ENCODE measurements around the gene CYP4F8.

Gene CYP4F8

GRCh38 chr19:15671891-15672579 lies 57.0 kb downstream of the CYP4F8 start:
- WGBS, 2 donors (ENCODE audit: extremely low coverage in 2 of 2, insufficient read length in 2 of 2, insufficient replicate concordance in 1 of 2) = no CpG with 5 or more reads among the region's 10 CpGs
- Histone ChIP-seq H2BK12ac (ENCODE audit: low read length) (no peak overlapping the region), H3K14ac (ENCODE audit: low read length) (no peak overlapping the region), H2BK5ac (ENCODE audit: low read length) (no peak overlapping the region), H3K4me3 (ENCODE audit: low read length in 2 of 2) (no peak overlapping the region), H3K4ac (ENCODE audit: low read length) (no peak overlapping the region), H3K36me3 (replicated peaks in 1 of 2; ENCODE audit: control insufficient read depth in 2 of 2, insufficient read depth in 2 of 2, low read length in 2 of 2) (no peaks in the 10 kb centered on the region), H4K91ac (ENCODE audit: low read depth, low read length, poor library complexity) (no peak overlapping the region), H3K4me1 (ENCODE audit: control insufficient read depth in 2 of 2, insufficient read depth in 1 of 2, low read depth in 1 of 2, low read length in 2 of 2) (no peaks in the 10 kb centered on the region), H3K18ac (ENCODE audit: low read length) (no peak overlapping the region), H3K27me3 (ENCODE audit: control insufficient read depth in 3 of 3, insufficient read depth in 3 of 3, low read depth in 1 of 3, low read length in 3 of 3) (no peaks in the 10 kb centered on the region), H3K23ac (ENCODE audit: low read depth, low read length, poor library complexity) (no peak overlapping the region), H4K8ac (ENCODE audit: low read depth, low read length) (no peak overlapping the region), H3K9me3 (replicated peaks in 1 of 2; ENCODE audit: control insufficient read depth in 2 of 2, insufficient read depth in 1 of 2, low read depth in 1 of 2, low read length in 2 of 2) (peaks cover 0 to 34% of the 10 kb centered on the region in 2 donors), H3K4me2 (ENCODE audit: insufficient read depth, low read length, poor library complexity, severe bottlenecking) (no peak overlapping the region), H2BK15ac (ENCODE audit: low read length) (no peak overlapping the region), H2BK120ac (ENCODE audit: low read depth, low read length) (no peak overlapping the region), H3K27ac (replicated peaks; ENCODE audit: low read length) (no peak overlapping the region), H3K9ac (ENCODE audit: low read depth, low read length, poor library complexity) (no peak overlapping the region), H2AK5ac (ENCODE audit: low read depth, low read length) (no peak overlapping the region), H2AFZ (ENCODE audit: low read length) (no peak overlapping the region), H3K79me1 (ENCODE audit: low read depth, low read length) (peaks cover 2% of the 10 kb centered on the region)
- no peak for DNase-seq (ENCODE audit: low spot score)

GRCh38 chr19:15672580-15673175 lies 57.7 kb downstream of the CYP4F8 start, which contains the start of gene CYP4F12:
Gene CYP4F12 (plus strand): TSS chr19:15673087. CDS start chr19:15673530, 443 bp downstream.
- H2BK15ac ChIP-seq (ENCODE audit: low read length) = no peak within 1 kb of the TSS
- no peak within 1 kb of the TSS for H3K4ac ChIP-seq (ENCODE audit: low read length)
- no peaks in the 10 kb centered on the region for H3K4me1 ChIP-seq (ENCODE audit: control insufficient read depth in 2 of 2, insufficient read depth in 1 of 2, low read depth in 1 of 2, low read length in 2 of 2)
- no peak within 1 kb of the TSS for H3K18ac ChIP-seq (ENCODE audit: low read length)
- no peak within 1 kb of the TSS for H3K9ac ChIP-seq (ENCODE audit: low read depth, low read length, poor library complexity)
- H2BK12ac ChIP-seq (ENCODE audit: low read length) = no peak within 1 kb of the TSS
- no peak within 1 kb of the TSS for H2AK5ac ChIP-seq (ENCODE audit: low read depth, low read length)
- H3K4me3 ChIP-seq (ENCODE audit: low read length in 2 of 2) = no peak within 1 kb of the TSS
- no peak within 1 kb of the TSS for H3K23ac ChIP-seq (ENCODE audit: low read depth, low read length, poor library complexity)
- peaks cover 2% of the 10 kb centered on the region for H3K79me1 ChIP-seq (ENCODE audit: low read depth, low read length)
- no peaks in the 10 kb centered on the region for H3K36me3 ChIP-seq (replicated peaks in 1 of 2; ENCODE audit: control insufficient read depth in 2 of 2, insufficient read depth in 2 of 2, low read length in 2 of 2)
- no peak within 1 kb of the TSS for H2AFZ ChIP-seq (ENCODE audit: low read length)
- H3K4me2 ChIP-seq (ENCODE audit: insufficient read depth, low read length, poor library complexity, severe bottlenecking) = no peak within 1 kb of the TSS
- H3K9me3 ChIP-seq (replicated peaks in 1 of 2; ENCODE audit: control insufficient read depth in 2 of 2, insufficient read depth in 1 of 2, low read depth in 1 of 2, low read length in 2 of 2) = peaks cover 0 to 34% of the 10 kb centered on the region in 2 donors
- no peak within 1 kb of the TSS for H4K91ac ChIP-seq (ENCODE audit: low read depth, low read length, poor library complexity)
- H4K8ac ChIP-seq (ENCODE audit: low read depth, low read length) = no peak within 1 kb of the TSS
- H3K27me3 ChIP-seq (ENCODE audit: control insufficient read depth in 3 of 3, insufficient read depth in 3 of 3, low read depth in 1 of 3, low read length in 3 of 3) = no peaks in the 10 kb centered on the region
- WGBS, 2 donors (ENCODE audit: extremely low coverage in 2 of 2, insufficient read length in 2 of 2, insufficient replicate concordance in 1 of 2) = no CpG with 5 or more reads among the region's 6 CpGs
- DNase-seq (ENCODE audit: low spot score) = no peak
- H3K14ac ChIP-seq (ENCODE audit: low read length) = no peak within 1 kb of the TSS
- H3K27ac ChIP-seq (replicated peaks; ENCODE audit: low read length) = no peak within 1 kb of the TSS
- no peak within 1 kb of the TSS for H2BK120ac ChIP-seq (ENCODE audit: low read depth, low read length)
- no peak within 1 kb of the TSS for H2BK5ac ChIP-seq (ENCODE audit: low read length)

- no peak overlapping the region for H2AK5ac ChIP-seq (ENCODE audit: low read depth, low read length)
- no peak overlapping the region for H3K4me2 ChIP-seq (ENCODE audit: insufficient read depth, low read length, poor library complexity, severe bottlenecking)
- peaks cover 2% of the 10 kb centered on the region for H3K79me1 ChIP-seq (ENCODE audit: low read depth, low read length)
- no peak overlapping the region for H3K27ac ChIP-seq (replicated peaks; ENCODE audit: low read length)
- no peaks in the 10 kb centered on the region for H3K36me3 ChIP-seq (replicated peaks in 1 of 2; ENCODE audit: control insufficient read depth in 2 of 2, insufficient read depth in 2 of 2, low read length in 2 of 2)
- no peak overlapping the region for H3K14ac ChIP-seq (ENCODE audit: low read length)
- no peaks in the 10 kb centered on the region for H3K4me1 ChIP-seq (ENCODE audit: control insufficient read depth in 2 of 2, insufficient read depth in 1 of 2, low read depth in 1 of 2, low read length in 2 of 2)
- H3K4me3 ChIP-seq (ENCODE audit: low read length in 2 of 2) = no peak overlapping the region
- no peak overlapping the region for H3K18ac ChIP-seq (ENCODE audit: low read length)
- H2BK120ac ChIP-seq (ENCODE audit: low read depth, low read length) = no peak overlapping the region
- H4K8ac ChIP-seq (ENCODE audit: low read depth, low read length) = no peak overlapping the region
- H3K23ac ChIP-seq (ENCODE audit: low read depth, low read length, poor library complexity) = no peak overlapping the region
- H4K91ac ChIP-seq (ENCODE audit: low read depth, low read length, poor library complexity) = no peak overlapping the region
- no peak for DNase-seq (ENCODE audit: low spot score)
- no peaks in the 10 kb centered on the region for H3K27me3 ChIP-seq (ENCODE audit: control insufficient read depth in 3 of 3, insufficient read depth in 3 of 3, low read depth in 1 of 3, low read length in 3 of 3)
- no peak overlapping the region for H2BK15ac ChIP-seq (ENCODE audit: low read length)
- H3K9ac ChIP-seq (ENCODE audit: low read depth, low read length, poor library complexity) = no peak overlapping the region
- no peak overlapping the region for H2AFZ ChIP-seq (ENCODE audit: low read length)
- no peak overlapping the region for H2BK5ac ChIP-seq (ENCODE audit: low read length)
- H2BK12ac ChIP-seq (ENCODE audit: low read length) = no peak overlapping the region
- peaks cover 0 to 36% of the 10 kb centered on the region in 2 donors for H3K9me3 ChIP-seq (replicated peaks in 1 of 2; ENCODE audit: control insufficient read depth in 2 of 2, insufficient read depth in 1 of 2, low read depth in 1 of 2, low read length in 2 of 2)
- no peak overlapping the region for H3K4ac ChIP-seq (ENCODE audit: low read length)
- WGBS, 2 donors (ENCODE audit: extremely low coverage in 2 of 2, insufficient read length in 2 of 2, insufficient replicate concordance in 1 of 2) = no CpG with 5 or more reads among the region's 9 CpGs
These were observed 58.2 kb downstream of the CYP4F8 start for GRCh38 chr19:15673176-15673654.

GRCh38 chr19:15675560-15675959 lies 60.5 kb downstream of the CYP4F8 start:
- DNase-seq (ENCODE audit: low spot score) = no peak

More at GRCh38 chr19:15675560-15675959, 60.5 kb downstream of the CYP4F8 start:
- Histone ChIP-seq H3K23ac (ENCODE audit: low read depth, low read length, poor library complexity) (no peak overlapping the region), H3K4me3 (ENCODE audit: low read length in 2 of 2) (no peak overlapping the region), H3K27ac (replicated peaks; ENCODE audit: low read length) (no peak overlapping the region), H2BK12ac (ENCODE audit: low read length) (no peak overlapping the region), H3K79me1 (ENCODE audit: low read depth, low read length) (peaks cover 3% of the 10 kb centered on the region), H2BK5ac (ENCODE audit: low read length) (no peak overlapping the region), H3K18ac (ENCODE audit: low read length) (no peak overlapping the region), H2AK5ac (ENCODE audit: low read depth, low read length) (no peak overlapping the region), H3K14ac (ENCODE audit: low read length) (no peak overlapping the region), H3K27me3 (ENCODE audit: control insufficient read depth in 3 of 3, insufficient read depth in 3 of 3, low read depth in 1 of 3, low read length in 3 of 3) (no peaks in the 10 kb centered on the region), H3K4me2 (ENCODE audit: insufficient read depth, low read length, poor library complexity, severe bottlenecking) (no peak overlapping the region), H2AFZ (ENCODE audit: low read length) (no peak overlapping the region), H3K4me1 (ENCODE audit: control insufficient read depth in 2 of 2, insufficient read depth in 1 of 2, low read depth in 1 of 2, low read length in 2 of 2) (no peaks in the 10 kb centered on the region), H4K91ac (ENCODE audit: low read depth, low read length, poor library complexity) (no peak overlapping the region), H3K9me3 (replicated peaks in 1 of 2; ENCODE audit: control insufficient read depth in 2 of 2, insufficient read depth in 1 of 2, low read depth in 1 of 2, low read length in 2 of 2) (peaks cover 0 to 35% of the 10 kb centered on the region in 2 donors), H4K8ac (ENCODE audit: low read depth, low read length) (no peak overlapping the region), H2BK15ac (ENCODE audit: low read length) (no peak overlapping the region), H3K9ac (ENCODE audit: low read depth, low read length, poor library complexity) (no peak overlapping the region), H2BK120ac (ENCODE audit: low read depth, low read length) (no peak overlapping the region), H3K36me3 (replicated peaks in 1 of 2; ENCODE audit: control insufficient read depth in 2 of 2, insufficient read depth in 2 of 2, low read length in 2 of 2) (no peaks in the 10 kb centered on the region), H3K4ac (ENCODE audit: low read length) (no peak overlapping the region)
- WGBS, 2 donors (ENCODE audit: extremely low coverage in 2 of 2, insufficient read length in 2 of 2, insufficient replicate concordance in 1 of 2) = no CpG with 5 or more reads among the region's 3 CpGs
